Erythroblast (primary cell): ENCODE results near the gene TXNDC16.

ENCODE experiments used
- GATA1 ChIP-seq: IDR thresholded peaks from 2 replicates; pipeline ENCODE4 v1.6.1; 2011; ENCODE audit warnings: low read depth, mild to moderate bottlenecking, control low read depth, low read length, moderate library complexity
- POLR2A ChIP-seq: IDR thresholded peaks from 2 replicates; pipeline ENCODE4 v1.6.1; 2011; ENCODE audit warnings: mild to moderate bottlenecking, low read length

- TF ChIP-seq POLR2A (no peak), GATA1 (no peak)
These were observed 66.8 kb downstream of the TXNDC16 start for GRCh38 chr14:52485350-52485960.
